HG03066 (cell line): ENCODE data around the gene MIS12.

Experiments
- ATAC-seq: cut with Tn5 transposase; IDR thresholded peaks from one replicate; pipeline ENCODE4 v1.9.1; 2021; ENCODE audit warnings: low read depth; ENCODE audit not compliant: unreplicated experiment

Gene MIS12

DNA sequence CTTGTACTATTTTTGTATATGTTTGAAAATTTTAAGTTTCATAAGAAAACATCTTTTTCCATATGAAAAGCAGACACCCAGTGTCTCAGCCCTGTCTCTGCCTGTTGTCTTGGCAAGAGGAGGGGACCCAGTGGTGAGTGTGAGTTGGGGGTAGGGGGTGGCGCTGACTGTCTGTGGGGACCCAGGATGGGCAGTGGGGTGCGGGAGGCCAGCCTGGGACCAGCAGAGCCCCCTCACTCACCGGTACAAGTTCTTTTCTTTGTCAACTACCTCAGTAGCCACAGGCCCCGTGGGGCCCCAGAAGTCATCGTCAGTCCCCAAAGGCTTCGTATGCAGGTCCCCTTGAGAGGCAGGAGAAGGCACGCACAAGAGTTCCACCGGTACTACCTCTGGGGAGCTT, 46.2 kb downstream of the MIS12 start:
- ATAC-seq, result no peak

DNA sequence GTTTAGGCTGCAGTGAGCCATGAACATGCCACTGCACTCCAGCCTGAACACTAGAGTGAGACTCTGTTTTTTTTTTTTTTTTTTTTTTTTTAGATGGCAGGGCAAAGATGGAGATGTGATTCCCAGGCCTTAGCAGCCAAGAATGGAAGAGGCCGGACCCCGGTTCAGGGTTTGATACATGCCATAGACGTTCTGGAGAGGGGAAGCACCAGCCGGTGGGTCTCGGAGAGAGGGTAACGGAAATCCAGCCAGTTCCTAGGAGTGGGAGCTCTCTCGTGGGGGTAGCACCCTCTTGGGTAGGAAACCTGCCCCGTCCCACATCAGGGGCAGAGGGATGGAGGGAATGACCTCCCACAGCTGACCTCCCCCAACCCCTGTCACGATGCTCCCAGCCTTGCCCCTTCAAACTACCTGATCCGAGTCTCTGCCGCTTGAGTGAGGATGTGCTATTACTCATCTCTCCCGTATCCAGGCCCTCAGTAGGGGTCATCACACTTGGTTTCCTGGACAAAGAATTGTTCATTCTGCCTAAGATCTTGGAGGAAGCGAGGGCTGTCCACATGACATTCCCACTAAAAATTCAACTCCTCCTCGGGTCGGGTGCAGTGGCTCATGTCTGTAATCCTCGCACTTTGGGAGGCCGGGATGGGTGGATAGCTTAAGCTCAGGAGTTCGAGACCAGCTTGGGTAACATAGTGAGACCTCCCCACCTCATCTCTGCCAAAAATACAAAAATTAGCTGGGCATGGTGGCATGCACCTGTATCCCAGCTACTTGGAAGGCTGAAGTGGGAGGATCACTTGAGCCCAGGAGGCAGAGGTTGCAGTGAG, 47.3 kb downstream of the MIS12 start:
- no peak for ATAC-seq

- ATAC-seq, result no peak
These were observed 49.1 kb downstream of the MIS12 start for GRCh38 chr17:5535436-5535835.

DNA sequence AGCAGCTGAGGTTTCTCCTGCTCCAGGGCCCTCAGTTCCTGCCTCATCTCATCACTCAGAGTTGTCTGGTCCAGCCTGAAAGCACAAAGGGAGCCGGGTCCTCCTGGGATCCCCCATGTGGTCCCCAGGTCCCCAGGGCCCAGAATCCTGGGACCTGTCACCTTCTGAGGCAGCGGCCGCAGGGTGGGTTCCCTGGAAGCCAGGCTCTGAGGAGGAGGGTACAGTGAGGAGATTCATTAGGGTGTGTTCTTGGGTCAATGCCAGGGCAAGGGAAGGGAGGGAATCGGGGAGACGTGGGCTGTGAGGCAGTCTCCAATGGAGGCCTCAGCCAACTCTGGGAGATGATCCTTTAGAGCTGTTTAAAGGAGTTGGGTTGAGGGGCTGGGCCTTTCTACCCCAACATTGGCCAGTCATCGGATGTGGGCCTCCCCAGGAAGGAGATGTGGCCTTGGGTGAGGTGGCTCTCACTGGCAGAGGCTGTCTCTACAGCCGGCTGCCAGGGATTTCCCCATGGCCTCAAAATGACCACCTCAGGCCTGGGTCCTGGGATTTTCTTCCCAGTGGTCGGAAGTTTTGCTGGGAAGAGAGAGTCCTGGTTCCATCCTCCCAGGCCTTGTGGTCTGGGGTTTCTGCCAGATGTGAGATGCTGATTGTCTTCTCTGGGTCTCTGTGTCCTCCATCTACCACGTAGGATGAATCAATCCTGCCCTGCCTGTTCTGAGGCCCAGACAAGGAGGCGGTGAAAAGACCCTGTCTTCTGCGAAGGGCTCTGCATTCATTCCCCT, 50.7 kb downstream of the MIS12 start:
- ATAC-seq, result no peak

- no peak for ATAC-seq
These were observed 52.9 kb downstream of the MIS12 start for GRCh38 chr17:5539286-5539685.

DNA sequence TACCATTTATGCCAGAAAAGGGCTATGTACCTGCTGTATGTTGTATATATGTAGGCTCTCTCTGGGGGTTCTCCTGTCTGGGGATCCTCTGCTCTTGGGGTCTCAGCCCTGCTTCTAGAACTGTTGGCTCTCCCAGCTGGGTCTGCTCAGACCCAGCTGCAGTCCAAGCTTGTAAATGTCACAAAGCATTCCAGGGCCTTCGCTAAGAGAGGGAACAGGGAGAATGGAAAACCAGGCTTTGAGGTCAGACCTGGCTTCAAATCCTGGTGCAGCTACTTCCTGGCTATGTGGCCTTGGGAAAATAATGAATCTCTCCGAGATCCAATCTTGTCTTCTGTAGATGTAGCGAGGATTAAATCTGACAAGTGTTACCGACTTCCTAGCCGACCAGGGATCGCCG, 54.0 kb downstream of the MIS12 start:
- ATAC-seq, result no peak
